ENCODE data around the gene TP63. TPM values are rescaled to one million over a fixed set of nuclear protein-coding genes. Genes with fewer than 3 reads are reported as not detected.

Gene TP63
- total RNA-seq, 1 donor from 2014 or later: 1.1 TPM

GRCh38 chr3:189907803-189908202 is 276.6 kb downstream of the TP63 start:
- FAIRE-seq (peak; percentile 34), DNase-seq (ENCODE audit: low read depth) (no peak)
- H3K9me3 Mint-ChIP-seq (ENCODE audit: unreplicated experiment): no peaks in the 10 kb centered on the region
- H2AFZ ChIP-seq (ENCODE audit: low read depth, low read length): no peak overlapping the region
- no peak overlapping the region for H3K27ac ChIP-seq (ENCODE audit: low read depth, low read length)
- no peaks in the 10 kb centered on the region for H3K27me3 Mint-ChIP-seq (ENCODE audit: low read depth, unreplicated experiment)
- no peak for TF ChIP-seq EZH2 (IDR thresholded peaks at IDR 0.05; ENCODE audit: insufficient read depth, low read length)
- no peak overlapping the region for H3K4me3 Mint-ChIP-seq (ENCODE audit: unreplicated experiment)
- peaks cover 27% of the 10 kb centered on the region for H3K4me1 Mint-ChIP-seq (ENCODE audit: low read depth, unreplicated experiment)
- H3K27me3 ChIP-seq (ENCODE audit: insufficient read depth, low read length): no peaks in the 10 kb centered on the region
- no peak overlapping the region for H3K9ac ChIP-seq (ENCODE audit: low read length)
- no peak overlapping the region for H3K27ac Mint-ChIP-seq (ENCODE audit: unreplicated experiment)
- no peak overlapping the region for H3K4me3 ChIP-seq (ENCODE audit: insufficient read depth, low read depth, low read length)
- H3K9me3 ChIP-seq (ENCODE audit: insufficient read depth, low read depth, low read length): no peaks in the 10 kb centered on the region
- H3K36me3 Mint-ChIP-seq (ENCODE audit: low read depth, unreplicated experiment): no peaks in the 10 kb centered on the region
- no peaks in the 10 kb centered on the region for H4K20me1 ChIP-seq (ENCODE audit: insufficient read depth, low read length)
- H3K79me2 ChIP-seq (ENCODE audit: insufficient read depth, low read length): no peaks in the 10 kb centered on the region
- no peaks in the 10 kb centered on the region for H3K36me3 ChIP-seq (ENCODE audit: insufficient read depth, low read length)
- peaks cover 13% of the 10 kb centered on the region for H3K4me1 ChIP-seq (ENCODE audit: insufficient read depth, low read length)
- H3K4me2 ChIP-seq (ENCODE audit: low read length): no peak overlapping the region

DNA sequence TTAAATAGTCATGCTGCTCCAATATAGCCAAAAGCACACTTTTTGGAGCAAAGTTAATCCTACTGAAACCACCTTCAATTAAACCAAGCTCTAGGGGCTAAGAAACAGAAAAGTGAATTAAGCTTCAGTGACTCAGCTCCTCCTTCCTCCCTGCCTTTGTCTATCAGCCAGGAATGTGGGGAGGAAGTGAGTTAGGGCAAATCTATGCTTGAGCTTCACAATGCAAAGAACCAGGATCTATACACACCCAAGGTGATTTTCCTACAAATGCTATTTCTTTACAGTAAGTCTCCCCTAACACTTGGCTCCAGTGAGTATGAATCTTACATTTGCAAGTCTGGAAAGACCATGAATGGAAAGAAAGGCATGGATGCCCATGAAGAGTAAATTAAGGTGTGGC is 277.5 kb downstream of the TP63 start:
- peak overlapping the region; percentile 25 for H3K27ac ChIP-seq (ENCODE audit: low read depth, low read length)
- Mint-ChIP-seq H3K9me3 (ENCODE audit: unreplicated experiment) (no peaks in the 10 kb centered on the region), H3K36me3 (ENCODE audit: low read depth, unreplicated experiment) (no peaks in the 10 kb centered on the region), H3K4me1 (ENCODE audit: low read depth, unreplicated experiment) (peaks cover 23% of the 10 kb centered on the region), H3K27me3 (ENCODE audit: low read depth, unreplicated experiment) (no peaks in the 10 kb centered on the region), H3K4me3 (ENCODE audit: unreplicated experiment) (no peak overlapping the region), H3K27ac (ENCODE audit: unreplicated experiment) (peak overlapping the region; percentile 96)
- H3K9me3 ChIP-seq (ENCODE audit: insufficient read depth, low read depth, low read length): no peaks in the 10 kb centered on the region
- peaks cover 13% of the 10 kb centered on the region for H3K4me1 ChIP-seq (ENCODE audit: insufficient read depth, low read length)
- FAIRE-seq (peak; percentile 89), DNase-seq (ENCODE audit: low read depth) (peak; percentile 73)
- H3K9ac ChIP-seq (ENCODE audit: low read length): no peak overlapping the region
- no peaks in the 10 kb centered on the region for H3K36me3 ChIP-seq (ENCODE audit: insufficient read depth, low read length)
- H4K20me1 ChIP-seq (ENCODE audit: insufficient read depth, low read length): no peaks in the 10 kb centered on the region
- peak overlapping the region; percentile 51 for H3K4me2 ChIP-seq (ENCODE audit: low read length)
- no peak overlapping the region for H3K4me3 ChIP-seq (ENCODE audit: insufficient read depth, low read depth, low read length)
- H3K79me2 ChIP-seq (ENCODE audit: insufficient read depth, low read length): no peaks in the 10 kb centered on the region
- TF ChIP-seq CTCF (IDR thresholded peaks at IDR 0.05; ENCODE audit: insufficient read depth, low read depth, low read length) (no peak), EZH2 (IDR thresholded peaks at IDR 0.05; ENCODE audit: insufficient read depth, low read length) (no peak)
- H3K27me3 ChIP-seq (ENCODE audit: insufficient read depth, low read length): no peaks in the 10 kb centered on the region
- H2AFZ ChIP-seq (ENCODE audit: low read depth, low read length): peak overlapping the region; percentile 19

DNA sequence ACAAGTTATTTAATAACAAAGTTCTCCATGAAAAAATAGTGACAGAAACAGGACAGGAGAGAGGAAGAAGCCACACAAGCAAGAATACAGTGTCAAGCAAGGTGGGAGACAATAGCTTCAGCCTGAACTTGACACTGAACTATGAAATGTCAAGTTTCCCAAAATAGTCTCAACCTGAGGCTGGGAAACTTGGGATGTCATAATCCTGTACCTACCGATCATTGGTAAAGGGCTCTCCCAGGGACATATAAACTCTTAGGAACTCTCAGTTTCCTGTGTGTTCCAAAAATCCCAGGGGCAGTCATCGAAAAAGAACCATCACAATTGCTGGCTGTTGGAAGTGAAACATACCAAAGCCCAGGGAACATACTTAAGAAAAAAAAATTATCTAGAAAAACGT is 277.9 kb downstream of the TP63 start:
- Histone ChIP-seq H3K27ac (ENCODE audit: low read depth, low read length) (peak overlapping the region; percentile 25), H3K79me2 (ENCODE audit: insufficient read depth, low read length) (no peaks in the 10 kb centered on the region), H2AFZ (ENCODE audit: low read depth, low read length) (peak overlapping the region; percentile 19), H3K4me3 (ENCODE audit: insufficient read depth, low read depth, low read length) (no peak overlapping the region), H3K27me3 (ENCODE audit: insufficient read depth, low read length) (no peaks in the 10 kb centered on the region), H3K9ac (ENCODE audit: low read length) (no peak overlapping the region), H3K9me3 (ENCODE audit: insufficient read depth, low read depth, low read length) (no peaks in the 10 kb centered on the region), H4K20me1 (ENCODE audit: insufficient read depth, low read length) (no peaks in the 10 kb centered on the region), H3K4me2 (ENCODE audit: low read length) (peak overlapping the region; percentile 51), H3K4me1 (ENCODE audit: insufficient read depth, low read length) (peaks cover 13% of the 10 kb centered on the region), H3K36me3 (ENCODE audit: insufficient read depth, low read length) (no peaks in the 10 kb centered on the region)
- Mint-ChIP-seq H3K27me3 (ENCODE audit: low read depth, unreplicated experiment) (no peaks in the 10 kb centered on the region), H3K27ac (ENCODE audit: unreplicated experiment) (peak overlapping the region; percentile 96), H3K36me3 (ENCODE audit: low read depth, unreplicated experiment) (no peaks in the 10 kb centered on the region), H3K4me1 (ENCODE audit: low read depth, unreplicated experiment) (peaks cover 27% of the 10 kb centered on the region), H3K9me3 (ENCODE audit: unreplicated experiment) (no peaks in the 10 kb centered on the region), H3K4me3 (ENCODE audit: unreplicated experiment) (no peak overlapping the region)
- DNase-seq (ENCODE audit: low read depth): no peak
- FAIRE-seq: no peak
- TF ChIP-seq CTCF (IDR thresholded peaks at IDR 0.05; ENCODE audit: insufficient read depth, low read depth, low read length) (no peak), EZH2 (IDR thresholded peaks at IDR 0.05; ENCODE audit: insufficient read depth, low read length) (no peak)

Data from astrocyte (in vitro differentiated cells and primary cell).